ENCODE data around the gene ATG7.
"Not testable (repeated sequence)": the region's sequence is repeated elsewhere in the genome, so short reads cannot be mapped to it uniquely, and the experiment has no call there.

Gene ATG7

GRCh38 chr3:11569156-11569741, 297.1 kb downstream of the ATG7 start:
- Mint-ChIP-seq H3K36me3 (ENCODE audit: low read depth) (peaks cover 58% of the 10 kb centered on the region), H3K27ac (peak overlapping the region in 2 of 3 experiments; percentile 39 to 64), H3K27me3 (ENCODE audit: low read depth) (no peaks in the 10 kb centered on the region), H3K9me3 (no peaks in the 10 kb centered on the region), H3K4me1 (peaks cover 43% of the 10 kb centered on the region), H3K4me3 (no peak overlapping the region)
- TF ChIP-seq CTCF (IDR thresholded peaks at IDR 0.05; ENCODE audit: unreplicated experiment in 3 of 3) = no peak

- Mint-ChIP-seq H3K4me3 (no peak overlapping the region), H3K36me3 (ENCODE audit: low read depth) (peaks cover 66% of the 10 kb centered on the region)
- no peak for TF ChIP-seq CTCF (IDR thresholded peaks at IDR 0.05; ENCODE audit: unreplicated experiment in 3 of 3)
Measured at GRCh38 chr3:11570251-11570650, 298.1 kb downstream of the ATG7 start.

GRCh38 chr3:11570789-11571495, 298.7 kb downstream of the ATG7 start:
- peaks cover 65% of the 10 kb centered on the region for H3K36me3 Mint-ChIP-seq (ENCODE audit: low read depth)
- H3K27me3 Mint-ChIP-seq (ENCODE audit: low read depth) = no peaks in the 10 kb centered on the region
- peak overlapping the region; percentile 58 to 65 (median 64) for H3K27ac Mint-ChIP-seq
- H3K4me3 Mint-ChIP-seq = no peak overlapping the region
- no peak for TF ChIP-seq CTCF (IDR thresholded peaks at IDR 0.05; ENCODE audit: unreplicated experiment in 3 of 3)
- H3K9me3 Mint-ChIP-seq = no peaks in the 10 kb centered on the region
- peaks cover 60% of the 10 kb centered on the region for H3K4me1 Mint-ChIP-seq

More at GRCh38 chr3:11570251-11570650, 298.1 kb downstream of the ATG7 start:
- Mint-ChIP-seq H3K27ac (peak overlapping the region; percentile 58 to 65 (median 64)), H3K4me1 (peaks cover 53% of the 10 kb centered on the region), H3K27me3 (ENCODE audit: low read depth) (no peaks in the 10 kb centered on the region), H3K9me3 (no peaks in the 10 kb centered on the region)

GRCh38 chr3:11572660-11573059, 300.5 kb downstream of the ATG7 start:
- H3K36me3 Mint-ChIP-seq (ENCODE audit: low read depth) = peaks cover 51% of the 10 kb centered on the region
- not testable (repeated sequence) for H3K27me3 Mint-ChIP-seq (ENCODE audit: low read depth); H3K9me3 Mint-ChIP-seq; H3K4me3 Mint-ChIP-seq
- H3K27ac Mint-ChIP-seq = peak overlapping the region in 2 of 3 experiments; percentile 15 to 58
- H3K4me1 Mint-ChIP-seq = peaks cover 69% of the 10 kb centered on the region

- Mint-ChIP-seq H3K27ac (peak overlapping the region; percentile 59 to 70 (median 68)), H3K36me3 (ENCODE audit: low read depth) (peaks cover 50% of the 10 kb centered on the region)
- no peak for TF ChIP-seq CTCF (IDR thresholded peaks at IDR 0.05; ENCODE audit: unreplicated experiment in 3 of 3)
Measured at GRCh38 chr3:11574981-11575669, 302.9 kb downstream of the ATG7 start.

GRCh38 chr3:11575677-11576076, 303.5 kb downstream of the ATG7 start:
- H3K4me3 Mint-ChIP-seq = no peak overlapping the region
- H3K27ac Mint-ChIP-seq = peak overlapping the region; percentile 59 to 77 (median 66)
- peaks cover 73% of the 10 kb centered on the region for H3K4me1 Mint-ChIP-seq
- peaks cover 48% of the 10 kb centered on the region for H3K36me3 Mint-ChIP-seq (ENCODE audit: low read depth)
- H3K9me3 Mint-ChIP-seq = no peaks in the 10 kb centered on the region
- no peaks in the 10 kb centered on the region for H3K27me3 Mint-ChIP-seq (ENCODE audit: low read depth)
- no peak for TF ChIP-seq CTCF (IDR thresholded peaks at IDR 0.05; ENCODE audit: unreplicated experiment in 3 of 3)

More at GRCh38 chr3:11574981-11575669, 302.9 kb downstream of the ATG7 start:
- Mint-ChIP-seq H3K27me3 (ENCODE audit: low read depth) (no peaks in the 10 kb centered on the region), H3K9me3 (no peaks in the 10 kb centered on the region), H3K4me3 (no peak overlapping the region), H3K4me1 (peaks cover 74% of the 10 kb centered on the region)

All from nephron (organoid).